Hepatocyte (in vitro differentiated cells): ENCODE results near the gene CEP83.

ENCODE experiments used
- CTCF ChIP-seq: fragments of 200-600 bp; sonication (generic); IDR thresholded peaks from 2 replicates; pipeline ENCODE4 v1.5.1; 2016; ENCODE audit warnings: antibody characterized with exemption, mild to moderate bottlenecking; ENCODE audit not compliant: poor library complexity
- EZH2 ChIP-seq: fragments of 200-600 bp; sonication (generic); IDR thresholded peaks from 2 replicates; pipeline ENCODE4 v1.6.1; 2016; ENCODE audit warnings: antibody characterized with exemption, mild to moderate bottlenecking, borderline replicate concordance
- EZH2phosphoT487 ChIP-seq: fragments of 200-600 bp; sonication (generic); IDR thresholded peaks from one replicate; pipeline ENCODE4 v1.6.1; 2018; ENCODE audit warnings: antibody characterized with exemption, mild to moderate bottlenecking, low read depth, moderate library complexity; ENCODE audit not compliant: unreplicated experiment, severe bottlenecking

DNA sequence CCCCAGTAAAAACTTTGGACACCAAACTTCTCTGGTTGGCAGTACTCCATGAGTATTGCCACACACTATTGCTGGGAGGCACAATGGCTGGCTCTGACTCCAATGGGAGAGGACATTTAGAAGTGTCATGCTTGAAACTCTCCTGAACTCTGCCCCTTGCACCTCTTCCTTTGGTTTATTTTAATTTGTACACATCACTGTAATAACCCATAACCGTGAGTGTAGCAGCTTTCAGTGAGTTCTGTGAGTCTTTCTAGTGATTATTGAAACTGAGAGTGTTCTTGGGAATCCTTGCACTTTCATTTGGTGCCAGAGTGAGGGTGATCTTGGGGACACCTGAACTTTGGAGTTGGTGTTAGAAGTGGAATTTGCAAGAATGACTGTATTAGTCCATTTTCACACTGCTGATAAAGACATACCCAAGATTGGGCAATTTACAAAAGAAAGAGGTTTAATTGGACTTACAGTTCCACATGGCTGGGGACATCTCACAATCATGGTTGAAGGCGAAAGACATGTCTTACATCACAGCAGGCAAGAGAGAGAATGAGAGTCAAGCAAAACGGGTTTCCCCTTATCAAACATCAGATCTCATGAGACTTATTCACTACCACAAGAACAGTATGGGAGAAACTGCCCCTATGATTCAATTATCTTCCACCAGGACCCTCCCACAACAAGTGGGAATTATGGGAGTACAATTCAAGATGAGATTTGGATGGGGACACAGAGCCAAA is 41.3 kb upstream of the CEP83 start:
- TF ChIP-seq CTCF = no peak
- no peak for TF ChIP-seq EZH2phosphoT487
- TF ChIP-seq EZH2 = no peak
